Ishikawa (cell line): ENCODE data around the gene ZSWIM5.

Experiments
- CEBPB ChIP-seq: IDR thresholded peaks from 2 replicates; pipeline ENCODE4 v1.6.1; 2012
- CREB1 ChIP-seq: IDR thresholded peaks from 2 replicates; pipeline ENCODE4 v1.6.1; 2012; ENCODE audit warnings: low read depth
- EGR1 ChIP-seq: IDR thresholded peaks from 2 replicates; pipeline ENCODE4 v1.6.1; 2012
- EP300 ChIP-seq: IDR thresholded peaks from 2 replicates; pipeline ENCODE4 v1.6.1; 2012; ENCODE audit warnings: borderline replicate concordance
- FOXM1 ChIP-seq: IDR thresholded peaks from 2 replicates; pipeline ENCODE4 v1.6.1; 2012; ENCODE audit warnings: low read depth, borderline replicate concordance
- NFIC ChIP-seq: IDR thresholded peaks from 2 replicates; pipeline ENCODE4 v1.6.1; 2012
- RAD21 ChIP-seq: IDR thresholded peaks from 2 replicates; pipeline ENCODE4 v1.6.1; 2012; ENCODE audit warnings: low read depth
- TAF1 ChIP-seq: IDR thresholded peaks from 2 replicates; pipeline ENCODE4 v1.6.1; 2012; ENCODE audit warnings: low read depth, mild to moderate bottlenecking
- TCF12 ChIP-seq: IDR thresholded peaks from 2 replicates; pipeline ENCODE4 v1.6.1; 2012; ENCODE audit warnings: low read depth
- TEAD4 ChIP-seq: IDR thresholded peaks from 2 replicates; pipeline ENCODE4 v1.6.1; 2012
- YY1 ChIP-seq: IDR thresholded peaks from 2 replicates; pipeline ENCODE4 v1.6.1; 2012; ENCODE audit warnings: low read depth
- ZBTB7A ChIP-seq: IDR thresholded peaks from 2 replicates; pipeline ENCODE4 v1.6.1; 2012; ENCODE audit warnings: low read depth
- TF ChIP-seq, protein P1 (sequence below): IDR thresholded peaks from 2 replicates; pipeline ENCODE4 v1.6.1; 2012; ENCODE audit warnings: low read depth, mild to moderate bottlenecking
- TF ChIP-seq, protein P2 (sequence below): IDR thresholded peaks from 2 replicates; pipeline ENCODE4 v1.6.1; 2012
- TF ChIP-seq, protein P3 (sequence below): IDR thresholded peaks from 2 replicates; pipeline ENCODE4 v1.6.1; 2012

ZSWIM5 gene

DNA sequence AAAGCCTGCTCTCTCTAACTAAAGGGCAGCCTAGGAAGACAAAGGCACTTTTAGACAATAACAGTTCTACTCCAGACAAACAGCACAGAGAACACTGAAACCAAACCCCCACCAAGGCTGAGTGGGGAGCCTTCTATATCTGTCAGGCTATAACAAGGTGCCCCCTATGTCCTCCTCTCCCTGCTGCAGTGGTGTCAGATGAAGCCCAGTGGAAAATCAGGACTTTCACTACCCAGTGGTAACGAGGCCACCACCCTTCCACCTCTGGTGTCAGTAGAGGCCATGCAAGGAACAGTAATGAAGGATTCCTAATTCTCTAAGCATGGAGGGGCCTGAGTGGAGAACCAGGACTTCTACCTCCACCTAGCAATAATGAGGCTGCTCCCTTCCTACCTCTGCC lies 83.7 kb downstream of the ZSWIM5 start:
- TF ChIP-seq RAD21 (no peak), FOXM1 (no peak), CREB1 (no peak), TEAD4 (no peak), NFIC (no peak), TCF12 (no peak), YY1 (no peak), EGR1 (no peak), EP300 (no peak), ZBTB7A (no peak), TAF1 (no peak), CEBPB (no peak)
- TF ChIP-seq, protein P1, sequence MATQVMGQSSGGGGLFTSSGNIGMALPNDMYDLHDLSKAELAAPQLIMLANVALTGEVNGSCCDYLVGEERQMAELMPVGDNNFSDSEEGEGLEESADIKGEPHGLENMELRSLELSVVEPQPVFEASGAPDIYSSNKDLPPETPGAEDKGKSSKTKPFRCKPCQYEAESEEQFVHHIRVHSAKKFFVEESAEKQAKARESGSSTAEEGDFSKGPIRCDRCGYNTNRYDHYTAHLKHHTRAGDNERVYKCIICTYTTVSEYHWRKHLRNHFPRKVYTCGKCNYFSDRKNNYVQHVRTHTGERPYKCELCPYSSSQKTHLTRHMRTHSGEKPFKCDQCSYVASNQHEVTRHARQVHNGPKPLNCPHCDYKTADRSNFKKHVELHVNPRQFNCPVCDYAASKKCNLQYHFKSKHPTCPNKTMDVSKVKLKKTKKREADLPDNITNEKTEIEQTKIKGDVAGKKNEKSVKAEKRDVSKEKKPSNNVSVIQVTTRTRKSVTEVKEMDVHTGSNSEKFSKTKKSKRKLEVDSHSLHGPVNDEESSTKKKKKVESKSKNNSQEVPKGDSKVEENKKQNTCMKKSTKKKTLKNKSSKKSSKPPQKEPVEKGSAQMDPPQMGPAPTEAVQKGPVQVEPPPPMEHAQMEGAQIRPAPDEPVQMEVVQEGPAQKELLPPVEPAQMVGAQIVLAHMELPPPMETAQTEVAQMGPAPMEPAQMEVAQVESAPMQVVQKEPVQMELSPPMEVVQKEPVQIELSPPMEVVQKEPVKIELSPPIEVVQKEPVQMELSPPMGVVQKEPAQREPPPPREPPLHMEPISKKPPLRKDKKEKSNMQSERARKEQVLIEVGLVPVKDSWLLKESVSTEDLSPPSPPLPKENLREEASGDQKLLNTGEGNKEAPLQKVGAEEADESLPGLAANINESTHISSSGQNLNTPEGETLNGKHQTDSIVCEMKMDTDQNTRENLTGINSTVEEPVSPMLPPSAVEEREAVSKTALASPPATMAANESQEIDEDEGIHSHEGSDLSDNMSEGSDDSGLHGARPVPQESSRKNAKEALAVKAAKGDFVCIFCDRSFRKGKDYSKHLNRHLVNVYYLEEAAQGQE = no peak
- TF ChIP-seq, protein P2, sequence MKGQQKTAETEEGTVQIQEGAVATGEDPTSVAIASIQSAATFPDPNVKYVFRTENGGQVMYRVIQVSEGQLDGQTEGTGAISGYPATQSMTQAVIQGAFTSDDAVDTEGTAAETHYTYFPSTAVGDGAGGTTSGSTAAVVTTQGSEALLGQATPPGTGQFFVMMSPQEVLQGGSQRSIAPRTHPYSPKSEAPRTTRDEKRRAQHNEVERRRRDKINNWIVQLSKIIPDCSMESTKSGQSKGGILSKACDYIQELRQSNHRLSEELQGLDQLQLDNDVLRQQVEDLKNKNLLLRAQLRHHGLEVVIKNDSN = no peak
- TF ChIP-seq, protein P3, sequence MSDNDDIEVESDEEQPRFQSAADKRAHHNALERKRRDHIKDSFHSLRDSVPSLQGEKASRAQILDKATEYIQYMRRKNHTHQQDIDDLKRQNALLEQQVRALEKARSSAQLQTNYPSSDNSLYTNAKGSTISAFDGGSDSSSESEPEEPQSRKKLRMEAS = no peak

DNA sequence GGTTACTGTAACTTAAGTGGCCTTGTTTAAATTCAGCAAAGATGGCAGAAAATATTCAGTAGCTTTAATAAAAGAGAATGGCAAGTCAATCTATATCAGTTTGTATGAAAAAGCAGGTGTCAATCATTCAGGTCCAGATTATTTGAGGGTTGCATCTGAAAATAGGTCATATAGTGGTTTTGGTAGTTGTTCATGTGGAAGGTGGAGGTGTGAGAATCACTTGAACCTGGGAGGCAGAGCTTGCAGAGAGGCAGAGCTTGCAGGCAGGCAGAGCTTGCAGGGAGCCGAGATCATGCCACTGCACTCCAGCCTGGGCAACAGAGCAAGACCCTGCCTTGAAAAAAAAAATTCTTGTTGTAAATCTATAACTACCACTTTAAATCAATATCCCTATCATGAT lies 88.6 kb downstream of the ZSWIM5 start:
- TF ChIP-seq CEBPB (no peak), RAD21 (no peak), TAF1 (no peak), EP300 (no peak), TEAD4 (no peak), EGR1 (no peak), ZBTB7A (no peak), FOXM1 (no peak), TCF12 (no peak)
- TF ChIP-seq, protein P3 = no peak
- TF ChIP-seq, protein P2 = no peak

DNA sequence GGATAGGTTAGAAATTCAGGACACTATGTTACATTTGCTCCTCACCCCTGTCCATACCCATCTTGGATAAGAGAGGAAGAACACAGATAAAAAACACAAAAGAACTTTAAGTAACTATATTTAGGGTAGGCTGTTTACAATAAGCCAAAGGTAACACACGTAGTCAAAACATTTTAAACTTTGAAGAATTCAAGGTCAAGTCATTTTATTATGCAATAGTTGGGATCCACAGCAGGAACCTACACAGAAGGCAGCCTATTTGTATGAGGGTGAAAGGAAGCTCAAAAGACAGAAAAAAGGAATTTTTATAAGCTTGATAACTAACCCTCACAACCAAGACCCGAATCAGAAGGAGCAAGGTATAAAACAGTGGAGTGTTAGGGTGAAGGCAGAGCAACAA lies 89.6 kb downstream of the ZSWIM5 start:
- TF ChIP-seq EP300 (no peak), TAF1 (no peak), ZBTB7A (no peak), YY1 (no peak), TEAD4 (no peak), RAD21 (no peak), TCF12 (no peak), NFIC (no peak), CREB1 (no peak)
- TF ChIP-seq, protein P3 = no peak
- TF ChIP-seq, protein P2 = no peak

DNA sequence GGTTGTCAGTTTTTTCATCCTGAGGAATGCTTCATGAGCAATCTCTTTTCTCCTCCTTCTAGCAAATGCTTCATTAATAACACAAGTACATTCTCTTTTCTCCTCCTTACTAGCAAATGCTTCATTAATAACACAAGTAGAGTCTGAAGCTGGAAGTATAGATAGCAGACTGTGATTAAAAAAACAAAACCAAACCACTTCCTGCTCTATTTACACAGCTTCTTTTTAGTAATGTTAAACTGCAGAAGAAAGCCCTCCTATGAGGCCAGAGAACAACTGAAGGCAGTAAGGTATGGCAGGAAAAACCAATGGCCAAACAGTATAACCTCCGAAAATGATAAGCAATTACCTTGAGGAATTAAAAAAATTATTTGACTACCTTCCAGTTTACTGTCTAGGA lies 90.1 kb downstream of the ZSWIM5 start:
- TF ChIP-seq NFIC (no peak), CREB1 (no peak), TEAD4 (no peak), EGR1 (no peak), FOXM1 (no peak), TAF1 (no peak), ZBTB7A (no peak), YY1 (no peak), TCF12 (no peak), CEBPB (no peak)
- TF ChIP-seq, protein P1 = no peak
- TF ChIP-seq, protein P3 = no peak
- TF ChIP-seq, protein P2 = no peak

DNA sequence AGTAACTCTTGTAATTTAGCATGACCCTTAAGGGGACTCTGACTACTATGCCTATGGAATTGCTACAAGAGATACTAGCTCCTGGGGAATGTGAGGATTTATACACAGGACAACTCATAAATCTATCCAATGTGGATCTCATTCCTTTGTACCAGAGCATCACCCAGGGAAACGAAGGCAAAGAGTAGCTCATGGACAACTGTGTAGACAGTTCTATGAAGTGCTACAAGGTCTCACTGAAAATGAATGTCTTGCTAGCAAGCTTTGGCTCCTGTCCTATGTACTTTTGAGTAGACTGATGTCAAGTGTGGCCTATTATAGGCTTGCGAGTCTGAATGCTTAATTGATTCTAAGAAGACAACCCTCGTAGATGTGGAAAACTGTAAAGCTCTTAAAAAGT lies 93.7 kb downstream of the ZSWIM5 start:
- TF ChIP-seq EP300 = no peak
- no peak for TF ChIP-seq CREB1
- no peak for TF ChIP-seq CEBPB
- TF ChIP-seq, protein P1 = no peak
- no peak for TF ChIP-seq YY1
- no peak for TF ChIP-seq FOXM1
- TF ChIP-seq TCF12 = no peak
- no peak for TF ChIP-seq RAD21
